ELR (cell line): ENCODE measurements around the gene FBXL19.

ENCODE experiments used
- DNase-seq: peaks from one replicate; pipeline ENCODE4 v3.0.0-alpha.2; 2015; ENCODE audit warnings: low read depth

Gene FBXL19

GRCh38 chr16:30922960-30923535, 324 bp upstream of the FBXL19 start:
- peak; percentile 100 for DNase-seq

- DNase-seq = peak; percentile 12
These were observed 922 bp downstream of the FBXL19 start for GRCh38 chr16:30924076-30924912.

GRCh38 chr16:30924913-30925631, 1.7 kb downstream of the FBXL19 start:
- DNase-seq = no peak

- DNase-seq = no peak
These were observed 2.2 kb downstream of the FBXL19 start for GRCh38 chr16:30925632-30925987.

GRCh38 chr16:30925995-30926811, 2.8 kb downstream of the FBXL19 start:
- DNase-seq = no peak

- no peak for DNase-seq
These were observed 3.8 kb downstream of the FBXL19 start for GRCh38 chr16:30926937-30927788.

- peak; percentile 64 for DNase-seq
These were observed 4.5 kb downstream of the FBXL19 start for GRCh38 chr16:30927789-30928378.

GRCh38 chr16:30928390-30928789, 5.0 kb downstream of the FBXL19 start:
- DNase-seq = no peak

GRCh38 chr16:30929167-30929566, 5.8 kb downstream of the FBXL19 start:
- DNase-seq = no peak

- DNase-seq = no peak
These were observed 6.8 kb downstream of the FBXL19 start for GRCh38 chr16:30930160-30930571.

GRCh38 chr16:30931068-30931650, 7.8 kb downstream of the FBXL19 start:
- DNase-seq = no peak

GRCh38 chr16:30934827-30935557, 11.6 kb downstream of the FBXL19 start:
- peak; percentile 63 for DNase-seq

- no peak for DNase-seq
These were observed 14.3 kb downstream of the FBXL19 start for GRCh38 chr16:30937692-30938091.

- DNase-seq = peak; percentile 65
These were observed 16.2 kb downstream of the FBXL19 start for GRCh38 chr16:30939571-30939970.

GRCh38 chr16:30941600-30942425, 18.4 kb downstream of the FBXL19 start:
- DNase-seq = peak; percentile 82

GRCh38 chr16:30942426-30942806, 19.0 kb downstream of the FBXL19 start:
- DNase-seq = no peak

- no peak for DNase-seq
These were observed 21.0 kb downstream of the FBXL19 start for GRCh38 chr16:30944352-30944751.

GRCh38 chr16:30946671-30947540, 23.5 kb downstream of the FBXL19 start:
- DNase-seq = no peak
